Tibial nerve (tissue), 4 donors: ENCODE data around the gene TAGLN2. TPM values are rescaled to one million over a fixed set of nuclear protein-coding genes. Genes with fewer than 3 reads are reported as not detected.

Source experiments
- DNase-seq, 2 donors: peaks; one replicate each; pipeline ENCODE4 v3.0.0-alpha.2; 2019; ENCODE audit warnings: low spot score in 2 of 2
- H3K27ac ChIP-seq, 4 donors: fragments of 200-600 bp; sonication (generic) in 3 of 4; one replicate each; pipeline ENCODE4 v1.5.1; 2017 to 2019; ENCODE audit warnings: mild to moderate bottlenecking in 1 of 4
- H3K27me3 ChIP-seq, 2 donors: fragments of 200-600 bp; sonication (generic) in 1 of 2; one replicate each; pipeline versions ENCODE4 v1.5.1 to v1.6.0; 2017 to 2019
- H3K36me3 ChIP-seq, 3 donors: fragments of 200-600 bp; sonication (generic); one replicate each; pipeline ENCODE4 v1.5.1; 2018 to 2019
- H3K4me1 ChIP-seq, 4 donors: fragments of 200-600 bp; sonication (generic) in 3 of 4; one replicate each; pipeline ENCODE4 v1.5.1; 2017 to 2019
- H3K4me3 ChIP-seq, 4 donors: fragments of 200-600 bp; sonication (generic) in 3 of 4; one replicate each; pipeline ENCODE4 v1.5.1; 2017 to 2019; ENCODE audit warnings: mild to moderate bottlenecking in 1 of 4, moderate library complexity in 1 of 4
- H3K9me3 ChIP-seq, 4 donors: fragments of 200-600 bp; sonication (generic) in 3 of 4; one replicate each; pipeline ENCODE4 v1.5.1; 2017 to 2019
- CTCF ChIP-seq, 5 experiments: fragments of 200-600 bp in 3 of 5; fragments of 450-650 bp in 2 of 5; sonication (generic) in 3 of 5; IDR thresholded peaks; one replicate each; pipeline ENCODE4 v1.5.1; 2016 to 2019; ENCODE audit warnings: antibody characterized with exemption in 5 of 5, mild to moderate bottlenecking in 3 of 5, moderate library complexity in 2 of 5
- EP300 ChIP-seq, 2 donors: sonication (generic); formaldehyde crosslinking; IDR thresholded peaks; one replicate each; pipeline ENCODE4 v1.6.1; 2017; ENCODE audit warnings: antibody characterized with exemption in 2 of 2, mild to moderate bottlenecking in 1 of 2
- POLR2A ChIP-seq, 2 donors: fragments of 450-650 bp; IDR thresholded peaks; one replicate each; pipeline ENCODE4 v1.6.1; 2017; ENCODE audit warnings: antibody characterized with exemption in 2 of 2, mild to moderate bottlenecking in 2 of 2, moderate library complexity in 2 of 2
- WGBS, 2 donors: methylation state at CpG; one replicate each; pipeline ENCODE4 v1.1.5; 2018; 5-methylcytosine and 5-hydroxymethylcytosine counted together
- total RNA-seq, 4 donors: library from RNA; depleted of rRNA; stranded (reverse); fragments of >200 nt; gene quantifications; one replicate each; pipeline ENCODE4 v1.1.0, GENCODE V29; 2016

Gene TAGLN2
- total RNA-seq, 4 donors from 2014 or later = 149 to 205 (median 168) TPM

DNA sequence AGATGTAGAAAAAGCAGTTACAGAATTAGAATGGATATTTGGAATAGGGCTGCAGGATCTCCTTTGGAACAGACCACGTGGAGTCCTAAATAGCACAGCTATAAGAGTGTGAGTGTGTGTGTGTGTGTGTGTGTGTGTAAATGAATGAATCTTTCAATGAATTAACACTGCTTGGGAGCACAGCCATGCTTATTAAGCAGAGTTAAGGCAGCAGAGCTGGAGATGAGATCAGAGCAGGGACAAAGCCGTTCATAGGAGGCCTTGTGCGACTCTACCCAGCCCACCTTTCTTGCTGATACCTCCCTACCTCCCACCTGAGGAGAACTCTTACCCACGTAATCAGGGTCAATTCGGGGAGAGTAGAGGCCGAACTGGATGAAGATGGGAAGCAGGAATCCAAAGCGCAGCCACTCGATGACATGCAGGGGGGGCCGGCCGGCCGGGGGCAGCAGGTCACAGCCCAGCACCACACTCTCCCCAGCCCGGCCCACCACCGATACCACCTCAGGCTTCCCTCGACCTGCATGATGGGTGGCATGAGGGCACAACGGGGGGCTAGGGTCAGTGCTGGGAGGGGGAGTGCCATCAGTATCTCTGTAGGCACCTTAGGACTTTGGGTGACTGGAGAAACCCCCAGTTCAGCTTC, 17.4 kb upstream of the TAGLN2 start:
- TF ChIP-seq EP300 (IDR thresholded peaks at IDR 0.05) (no peak), POLR2A (IDR thresholded peaks at IDR 0.05) (no peak), CTCF (IDR thresholded peaks at IDR 0.05) (no peak)
- H3K4me1 ChIP-seq = peaks cover 0 to 15% (median 5%) of the 10 kb centered on the region in 4 donors
- H3K27ac ChIP-seq = no peak overlapping the region
- WGBS, 2 donors = 84 to 85% methylated on average over 15 of the region's 15 CpGs
- H3K27me3 ChIP-seq = peaks cover 0 to 38% of the 10 kb centered on the region in 2 donors
- H3K36me3 ChIP-seq = no peaks in the 10 kb centered on the region
- H3K9me3 ChIP-seq = no peaks in the 10 kb centered on the region
- no peak overlapping the region for H3K4me3 ChIP-seq
- DNase-seq = no peak

DNA sequence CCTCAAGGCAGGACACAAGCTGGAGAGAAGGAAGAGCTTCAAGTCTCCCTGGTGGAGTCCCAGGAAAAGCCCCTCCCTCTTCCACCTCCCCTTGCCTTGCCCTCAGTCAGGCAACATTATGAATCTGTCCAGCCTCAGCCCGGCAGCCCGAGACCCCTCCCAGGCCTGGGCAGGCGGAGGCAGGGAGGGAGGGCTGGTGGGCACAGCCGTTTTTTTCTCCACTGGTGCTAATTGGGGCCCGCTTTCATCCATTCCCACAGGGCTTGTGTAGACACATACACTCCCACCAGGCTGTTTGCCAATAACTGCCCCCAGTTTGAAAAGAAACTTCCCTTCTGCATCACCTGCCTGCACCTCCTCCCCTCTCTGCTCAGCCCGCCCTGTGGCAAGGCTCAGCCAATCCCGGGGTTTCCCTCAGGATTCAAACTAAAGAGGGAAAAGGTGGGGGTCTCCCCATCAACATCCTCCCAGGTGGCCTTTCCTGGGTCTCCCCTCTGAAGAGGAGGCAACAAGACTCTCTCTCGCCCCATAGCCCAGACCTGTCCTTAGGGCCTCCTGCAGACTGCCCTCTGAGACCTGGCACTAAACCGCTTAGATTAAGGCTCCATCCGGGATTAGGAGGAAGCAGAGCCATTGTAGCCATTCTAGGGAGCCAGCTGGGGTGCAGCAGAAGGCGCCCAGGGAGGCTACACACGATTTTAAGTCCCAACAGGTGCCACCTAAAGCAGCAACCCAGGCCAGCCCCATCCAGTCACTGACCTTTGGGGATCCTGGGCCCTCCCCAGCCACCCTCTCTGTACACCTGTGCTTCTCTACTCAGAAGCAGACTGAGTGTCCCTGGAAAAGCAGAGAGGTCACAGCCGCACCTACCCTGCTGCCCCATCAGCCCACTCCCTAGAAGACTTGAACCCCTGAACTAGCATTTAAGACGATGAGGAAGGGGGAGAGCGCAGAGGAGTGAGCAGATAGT, 16.6 kb upstream of the TAGLN2 start:
- Histone ChIP-seq H3K4me3 (no peak overlapping the region), H3K27ac (no peak overlapping the region), H3K9me3 (no peaks in the 10 kb centered on the region), H3K27me3 (peaks cover 0 to 38% of the 10 kb centered on the region in 2 donors), H3K36me3 (no peaks in the 10 kb centered on the region), H3K4me1 (peaks cover 0 to 21% (median 9%) of the 10 kb centered on the region in 4 donors)
- no peak for TF ChIP-seq CTCF (IDR thresholded peaks at IDR 0.05)
- TF ChIP-seq POLR2A (IDR thresholded peaks at IDR 0.05) = no peak
- TF ChIP-seq EP300 (IDR thresholded peaks at IDR 0.05) = no peak
- DNase-seq = no peak
- 72 to 76% methylated on average over 11 to 14 of the region's 15 CpGs for WGBS, 2 donors

DNA sequence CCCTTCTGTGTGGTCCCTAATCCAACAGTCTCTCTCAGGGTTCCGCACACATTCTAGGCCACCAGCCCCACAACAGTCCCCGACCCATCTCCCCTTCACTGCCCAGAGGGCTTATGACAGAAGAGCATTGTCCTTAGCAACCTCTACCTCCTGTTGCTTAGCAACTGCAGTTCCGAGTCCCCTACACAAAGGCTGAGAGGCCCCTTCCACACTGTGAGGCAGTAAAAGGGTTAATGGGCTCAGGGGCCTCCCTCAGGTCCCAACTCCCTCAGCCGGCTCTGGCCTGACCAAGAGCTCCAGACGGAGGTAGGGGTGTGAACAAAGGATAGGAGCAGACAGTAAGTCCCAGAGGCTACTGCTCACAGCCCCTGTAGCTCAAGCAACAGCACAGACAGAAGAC, 15.8 kb upstream of the TAGLN2 start:
- no peaks in the 10 kb centered on the region for H3K36me3 ChIP-seq
- no peak overlapping the region for H3K27ac ChIP-seq
- DNase-seq = no peak
- H3K4me3 ChIP-seq = no peak overlapping the region
- H3K27me3 ChIP-seq = peaks cover 0 to 38% of the 10 kb centered on the region in 2 donors
- H3K9me3 ChIP-seq = no peaks in the 10 kb centered on the region
- TF ChIP-seq EP300 (IDR thresholded peaks at IDR 0.05) (no peak), POLR2A (IDR thresholded peaks at IDR 0.05) (no peak), CTCF (IDR thresholded peaks at IDR 0.05) (no peak)
- 60 to 65% methylated on average over 5 of the region's 5 CpGs for WGBS, 2 donors
- H3K4me1 ChIP-seq = peaks cover 0 to 29% (median 13%) of the 10 kb centered on the region in 4 donors

GRCh38 chr1:159940006-159940620, 14.8 kb upstream of the TAGLN2 start:
- no peak for TF ChIP-seq EP300 (IDR thresholded peaks at IDR 0.05)
- TF ChIP-seq CTCF (IDR thresholded peaks at IDR 0.05) = no peak
- no peak for TF ChIP-seq POLR2A (IDR thresholded peaks at IDR 0.05)
- no peak overlapping the region for H3K4me3 ChIP-seq
- no peaks in the 10 kb centered on the region for H3K36me3 ChIP-seq
- H3K9me3 ChIP-seq = no peaks in the 10 kb centered on the region
- H3K4me1 ChIP-seq = peaks cover 0 to 22% (median 10%) of the 10 kb centered on the region in 4 donors
- H3K27me3 ChIP-seq = peaks cover 0 to 34% of the 10 kb centered on the region in 2 donors
- no peak for DNase-seq
- no peak overlapping the region for H3K27ac ChIP-seq
- 87 to 94% methylated on average over 11 of the region's 11 CpGs for WGBS, 2 donors
